Measurements from ENCODE around the gene SHISAL2A.

GRCh38 chr1:52593495-52593894 is 39.5 kb upstream of the SHISAL2A start:
- TF ChIP-seq CTCF (IDR thresholded peaks at IDR 0.05) (no peak), POLR2A (IDR thresholded peaks at IDR 0.05) (no peak)
